Stimulated activated CD8-positive, alpha-beta memory T cell treated with anti-CD3 and anti-CD28 coated beads, Interleukin-4, amount 100 ng/mL, for 48 hours (primary cell): ENCODE results near the gene GGCX.
A peak's percentile ranks its signal among the peaks of the same experiment; 100 is the strongest.

ENCODE experiments used
- DNase-seq: peaks from one replicate; pipeline ENCODE4 v3.0.0-alpha.2; 2020

The GGCX gene

DNA sequence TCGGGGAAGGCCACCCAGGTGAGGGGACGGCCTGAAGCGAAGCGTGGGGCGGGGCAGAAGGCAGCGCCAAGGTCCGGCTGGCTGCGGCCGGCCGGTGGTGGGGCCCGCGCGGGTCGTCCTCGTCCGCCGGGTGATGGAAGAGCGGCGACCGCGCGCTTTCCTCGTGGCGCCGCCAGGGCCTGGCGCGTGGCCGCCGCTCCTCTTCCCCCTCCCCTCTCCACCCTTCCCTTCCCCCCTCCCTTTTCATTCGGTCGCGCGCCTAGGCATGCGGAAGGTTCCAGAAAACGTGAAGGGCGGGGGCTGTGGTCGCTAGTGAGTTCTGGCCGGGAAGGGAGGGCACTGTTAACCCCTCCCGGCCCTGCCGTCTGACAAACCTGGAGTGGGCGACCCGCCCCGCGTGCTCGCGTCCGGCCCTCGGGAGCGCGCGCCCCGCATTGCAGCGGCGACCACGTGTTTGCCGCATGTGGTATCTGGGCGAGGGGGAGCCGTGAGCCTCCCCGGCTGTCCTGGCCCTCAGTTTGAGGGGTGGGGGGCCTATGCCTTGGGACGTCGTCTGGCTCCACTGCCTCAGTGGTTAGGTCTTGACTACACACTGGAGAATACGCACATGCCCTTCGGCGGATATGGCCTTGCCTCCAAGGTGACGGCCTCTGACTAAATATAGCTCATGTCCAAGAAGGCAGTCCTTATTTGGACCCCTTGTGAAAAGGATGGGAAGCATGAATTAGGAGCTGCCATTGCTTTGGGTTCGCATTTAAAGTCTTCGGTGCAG lies 21.7 kb downstream of the GGCX start:
- peak; percentile 79 for DNase-seq

- DNase-seq = peak; percentile 95
Measured at GRCh38 chr2:85538507-85539360, 22.6 kb downstream of the GGCX start, which contains the start of gene MAT2A. Gene MAT2A, plus strand, starts transcription at chr2:85539168. Its CDS starts 120 bp downstream, at chr2:85539288.

- DNase-seq = peak; percentile 65
Measured at GRCh38 chr2:85537600-85538506, 23.4 kb downstream of the GGCX start.

DNA sequence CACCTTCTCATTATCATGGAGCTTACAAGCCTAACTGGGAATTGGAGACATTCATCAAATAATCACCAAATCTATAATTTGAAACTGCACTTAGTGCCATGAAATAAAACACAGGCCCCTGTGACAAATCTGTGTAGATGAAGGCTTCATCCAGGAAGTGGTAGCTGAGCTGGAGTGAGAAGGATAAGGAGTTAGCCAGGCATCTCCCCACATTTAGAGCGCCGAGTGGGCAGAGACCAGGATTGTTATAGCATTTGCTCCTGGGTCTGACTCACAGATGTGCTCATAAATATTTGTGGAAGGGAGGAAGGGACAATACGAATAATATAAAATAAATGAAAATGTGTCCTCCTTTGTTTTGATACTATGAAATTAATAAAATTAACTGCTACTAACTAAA lies 24.8 kb downstream of the GGCX start:
- DNase-seq = no peak

- no peak for DNase-seq
Measured at GRCh38 chr2:85534881-85535280, 26.4 kb downstream of the GGCX start.

DNA sequence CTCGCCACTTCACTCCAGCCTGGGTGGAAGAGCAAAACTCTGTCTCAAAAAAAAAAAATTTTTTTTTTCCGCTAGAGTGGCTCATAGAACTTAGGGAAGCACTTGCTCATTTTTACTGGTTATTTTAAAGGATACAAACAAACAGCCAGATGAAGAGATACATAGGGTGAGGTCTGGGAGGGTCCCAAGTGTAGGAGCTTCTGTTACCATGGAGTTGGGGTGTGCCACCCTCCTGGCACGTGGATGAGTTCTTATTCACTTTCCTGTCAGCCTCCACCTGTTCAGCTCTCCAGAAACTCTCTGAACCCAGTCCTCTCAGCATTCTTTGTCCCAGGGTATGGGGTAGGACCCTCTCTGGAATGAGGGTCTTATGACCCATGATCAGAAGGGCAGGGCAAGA lies 27.2 kb downstream of the GGCX start:
- DNase-seq = no peak

DNA sequence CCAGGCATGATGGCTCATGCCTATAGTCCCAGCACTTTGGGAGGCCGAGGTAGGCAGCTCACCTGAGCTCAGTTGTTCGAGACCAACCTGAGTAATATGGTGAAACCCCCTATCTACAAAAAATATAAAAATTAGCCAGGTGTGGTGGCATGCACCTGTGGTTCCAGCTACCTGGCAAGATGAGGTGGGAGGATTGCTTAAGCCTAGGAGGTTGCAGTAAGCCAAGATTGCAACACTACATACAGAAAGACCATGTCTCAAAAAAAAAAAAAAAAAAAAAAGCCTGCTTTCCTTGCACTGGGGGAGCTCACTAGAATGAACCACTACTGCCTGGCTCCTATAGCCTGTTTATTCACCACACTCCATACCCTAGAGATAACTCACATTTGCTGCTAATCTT lies 29.7 kb downstream of the GGCX start:
- DNase-seq = no peak

GRCh38 chr2:85529809-85530208 lies 31.5 kb downstream of the GGCX start:
- DNase-seq = no peak

GRCh38 chr2:85528355-85528754 lies 32.9 kb downstream of the GGCX start:
- no peak for DNase-seq

GRCh38 chr2:85527787-85528186 lies 33.5 kb downstream of the GGCX start:
- DNase-seq = no peak

- no peak for DNase-seq
Measured at GRCh38 chr2:85525567-85525966, 35.7 kb downstream of the GGCX start.

- no peak for DNase-seq
Measured at GRCh38 chr2:85525029-85525428, 36.3 kb downstream of the GGCX start.

- no peak for DNase-seq
Measured at GRCh38 chr2:85524336-85524908, 36.9 kb downstream of the GGCX start.

GRCh38 chr2:85523903-85524335 lies 37.4 kb downstream of the GGCX start:
- DNase-seq = no peak

- DNase-seq = no peak
Measured at GRCh38 chr2:85523062-85523902, 38.0 kb downstream of the GGCX start.

DNA sequence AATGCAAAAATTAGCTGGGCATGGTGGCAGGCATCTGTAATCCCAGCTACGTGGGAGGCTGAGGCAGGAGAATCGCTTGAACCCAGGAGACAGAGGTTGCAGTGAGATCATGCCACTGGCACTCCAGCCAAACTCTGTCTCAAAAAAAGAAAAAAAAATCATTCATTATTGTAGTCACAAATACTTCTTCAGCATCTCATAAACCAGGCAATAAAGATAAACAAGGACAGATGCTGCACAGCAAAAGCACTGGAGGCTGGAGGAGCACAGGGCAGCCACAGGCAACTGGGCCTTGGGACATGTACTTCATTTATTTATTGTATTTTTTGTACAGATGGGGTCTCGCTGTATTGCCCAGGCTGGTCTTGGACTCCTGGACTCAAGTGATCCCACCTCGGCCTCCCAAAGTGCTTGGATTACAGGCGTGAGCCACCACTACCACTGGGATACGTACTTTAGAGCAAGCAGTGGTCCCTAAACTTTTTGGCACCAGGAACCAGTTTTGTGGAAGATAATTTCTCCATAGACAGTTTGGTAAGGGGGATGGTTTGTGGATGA lies 39.1 kb downstream of the GGCX start:
- DNase-seq = no peak

GRCh38 chr2:85516653-85517389 lies 44.5 kb downstream of the GGCX start:
- DNase-seq = no peak

DNA sequence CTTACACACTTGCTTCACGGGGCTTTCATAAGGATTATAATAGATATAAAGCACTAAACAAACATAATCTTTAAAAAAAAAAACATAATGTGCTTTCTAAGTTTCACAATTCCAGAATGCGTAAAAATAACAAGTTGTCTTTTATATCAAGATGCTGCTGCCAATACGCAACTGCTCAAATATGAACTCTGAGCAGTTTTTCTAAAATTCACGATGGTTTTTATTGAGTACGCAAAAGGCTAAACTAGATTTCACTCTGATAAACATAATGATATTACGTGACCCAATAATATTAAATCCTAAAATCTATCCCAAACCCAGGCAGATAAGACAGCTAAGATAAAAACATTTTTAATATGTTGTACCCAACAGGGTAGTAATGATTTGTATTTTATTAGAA lies 47.0 kb downstream of the GGCX start:
- DNase-seq = no peak

DNA sequence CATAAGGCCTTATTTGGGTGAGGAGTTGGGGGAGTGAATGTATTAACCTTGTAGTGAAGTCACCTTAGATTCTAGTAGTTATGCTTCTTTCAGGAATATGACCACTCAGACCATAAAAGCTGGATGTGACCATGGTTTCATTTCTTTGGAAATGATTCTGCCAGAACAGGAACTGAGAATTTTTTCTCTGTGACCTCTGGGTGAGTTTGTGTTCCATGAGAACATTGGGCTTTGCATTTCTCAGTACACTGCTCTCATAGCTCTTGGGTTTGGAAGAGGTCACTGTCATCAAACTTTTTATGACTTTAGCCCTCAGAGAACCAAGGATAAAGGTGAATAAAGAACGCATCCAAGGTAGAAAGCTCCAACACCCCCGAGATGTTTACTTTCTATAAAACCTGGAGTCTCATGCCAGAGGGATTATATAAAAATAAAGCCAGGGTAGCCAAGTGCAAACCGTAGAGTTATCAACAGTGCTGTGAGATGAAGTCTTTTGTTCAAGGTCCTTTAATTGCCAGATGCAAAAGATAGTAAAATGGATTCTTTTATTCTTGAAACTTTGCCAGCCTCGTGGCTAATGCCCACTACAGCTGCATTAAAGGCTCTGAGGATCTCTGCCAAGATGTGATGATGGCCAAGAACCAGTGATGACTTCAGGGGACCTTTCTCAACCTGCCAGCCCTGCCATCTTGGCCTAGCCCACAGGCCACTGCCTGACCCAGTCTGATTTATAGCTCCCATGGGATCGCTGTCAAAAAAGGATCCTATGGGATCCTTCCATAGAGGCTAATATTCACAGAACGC lies 50.1 kb downstream of the GGCX start:
- no peak for DNase-seq

- DNase-seq = no peak
Measured at GRCh38 chr2:85506768-85507181, 54.5 kb downstream of the GGCX start.
